SK-N-SH treated with all-trans-retinoic acid at 6 μM for 48 hours (cell line): ENCODE data around the gene DTWD2.
"Not testable (repeated sequence)": the region's sequence is repeated elsewhere in the genome, so short reads cannot be mapped to it uniquely, and the experiment has no call there.

Experiments used
- ATAC-seq: fragments of 200-7000 bp; cut with Tn5 transposase; 3 replicates; pipeline ENCODE4 v1.9.1; 2020; ENCODE audit warnings: mild to moderate bottlenecking, moderate library complexity
- ARNTL ChIP-seq: fragments of 450-650 bp; formaldehyde crosslinking; IDR thresholded peaks from 2 replicates; pipeline ENCODE4 v1.5.0; 2020; ENCODE audit warnings: low read depth, mild to moderate bottlenecking, moderate library complexity, borderline replicate concordance
- BACH2 ChIP-seq: fragments of 250-450 bp; sonication (Bioruptor Pico); IDR thresholded peaks from 2 replicates; pipeline ENCODE4 v1.9.0; 2021; ENCODE audit warnings: mild to moderate bottlenecking, borderline replicate concordance
- ISL1 ChIP-seq: fragments of 250-450 bp; sonication (Bioruptor Pico); IDR thresholded peaks from 2 replicates; pipeline ENCODE4 v2.1.2; 2022; ENCODE audit warnings: mild to moderate bottlenecking, moderate library complexity
- PPARA ChIP-seq: fragments of 250-450 bp; sonication (Bioruptor Pico); IDR thresholded peaks from 2 replicates; pipeline ENCODE4 v1.5.0; 2020; ENCODE audit warnings: mild to moderate bottlenecking, borderline replicate concordance
- RARB ChIP-seq: fragments of 250-450 bp; sonication (Bioruptor Pico); IDR thresholded peaks from 2 replicates; pipeline ENCODE4 v1.8.0; 2021; ENCODE audit warnings: mild to moderate bottlenecking, moderate library complexity
- SNAI2 ChIP-seq: fragments of 250-450 bp; sonication (Bioruptor Pico); IDR thresholded peaks from 2 replicates; pipeline ENCODE4 v1.5.0; 2020; ENCODE audit warnings: mild to moderate bottlenecking, moderate library complexity
- TOX ChIP-seq: fragments of 250-450 bp; sonication (Bioruptor Pico); IDR thresholded peaks from 2 replicates; pipeline ENCODE4 v1.8.0; 2021; ENCODE audit warnings: mild to moderate bottlenecking, moderate library complexity, borderline replicate concordance
- TSHZ2 ChIP-seq: fragments of 250-450 bp; sonication (Bioruptor Pico); IDR thresholded peaks from 2 replicates; pipeline ENCODE4 v1.5.0; 2020; ENCODE audit warnings: mild to moderate bottlenecking, moderate library complexity
- ZC3H10 ChIP-seq: fragments of 250-450 bp; sonication (Bioruptor Pico); IDR thresholded peaks from 2 replicates; pipeline ENCODE4 v1.5.1; 2021; ENCODE audit warnings: mild to moderate bottlenecking, moderate library complexity
- ZFP3 ChIP-seq: fragments of 250-450 bp; sonication (Bioruptor Pico); IDR thresholded peaks from 2 replicates; pipeline ENCODE4 v1.5.0; 2020; ENCODE audit warnings: mild to moderate bottlenecking, moderate library complexity
- ZFP30 ChIP-seq: fragments of 450-650 bp; formaldehyde crosslinking; IDR thresholded peaks from 2 replicates; pipeline ENCODE4 v1.5.0; 2022; ENCODE audit warnings: mild to moderate bottlenecking, moderate library complexity
- ZNF565 ChIP-seq: fragments of 450-650 bp; formaldehyde crosslinking; conservative IDR thresholded peaks from 2 replicates; pipeline ENCODE4 v1.5.0; 2020; ENCODE audit warnings: low read depth, mild to moderate bottlenecking, moderate library complexity
- ZNF70 ChIP-seq: fragments of 450-650 bp; formaldehyde crosslinking; IDR thresholded peaks from 2 replicates; pipeline ENCODE4 v1.5.0; 2020; ENCODE audit warnings: mild to moderate bottlenecking, moderate library complexity
- TF ChIP-seq, protein P1 (sequence below): fragments of 250-450 bp; sonication (Bioruptor Pico); IDR thresholded peaks from 2 replicates; pipeline ENCODE4 v1.5.1; 2021; ENCODE audit warnings: mild to moderate bottlenecking, moderate library complexity
- TF ChIP-seq, protein P2 (sequence below): fragments of 250-450 bp; sonication (Bioruptor Pico); IDR thresholded peaks from 2 replicates; pipeline ENCODE4 v1.8.0; 2021; ENCODE audit warnings: low read depth, mild to moderate bottlenecking, moderate library complexity, borderline replicate concordance
- TF ChIP-seq, protein P3 (sequence below): fragments of 250-450 bp; sonication (Bioruptor Pico); IDR thresholded peaks from 2 replicates; pipeline ENCODE4 v1.8.0; 2020; ENCODE audit warnings: mild to moderate bottlenecking, moderate library complexity, borderline replicate concordance

Gene DTWD2

GRCh38 chr5:118918232-118918631 lies 70.1 kb downstream of the DTWD2 start:
- ATAC-seq: no peak
- TF ChIP-seq RARB (no peak), BACH2 (CRISPR knock-in tag) (no peak), PPARA (CRISPR knock-in tag) (no peak), TOX (CRISPR knock-in tag) (no peak), ZNF70 (CRISPR knock-in tag) (no peak), SNAI2 (no peak), ISL1 (CRISPR knock-in tag) (no peak), TSHZ2 (CRISPR knock-in tag) (no peak), ZFP30 (CRISPR knock-in tag) (no peak), ZNF565 (no peak), ZC3H10 (CRISPR knock-in tag) (no peak), ZFP3 (CRISPR knock-in tag) (no peak)
- TF ChIP-seq, protein P1, sequence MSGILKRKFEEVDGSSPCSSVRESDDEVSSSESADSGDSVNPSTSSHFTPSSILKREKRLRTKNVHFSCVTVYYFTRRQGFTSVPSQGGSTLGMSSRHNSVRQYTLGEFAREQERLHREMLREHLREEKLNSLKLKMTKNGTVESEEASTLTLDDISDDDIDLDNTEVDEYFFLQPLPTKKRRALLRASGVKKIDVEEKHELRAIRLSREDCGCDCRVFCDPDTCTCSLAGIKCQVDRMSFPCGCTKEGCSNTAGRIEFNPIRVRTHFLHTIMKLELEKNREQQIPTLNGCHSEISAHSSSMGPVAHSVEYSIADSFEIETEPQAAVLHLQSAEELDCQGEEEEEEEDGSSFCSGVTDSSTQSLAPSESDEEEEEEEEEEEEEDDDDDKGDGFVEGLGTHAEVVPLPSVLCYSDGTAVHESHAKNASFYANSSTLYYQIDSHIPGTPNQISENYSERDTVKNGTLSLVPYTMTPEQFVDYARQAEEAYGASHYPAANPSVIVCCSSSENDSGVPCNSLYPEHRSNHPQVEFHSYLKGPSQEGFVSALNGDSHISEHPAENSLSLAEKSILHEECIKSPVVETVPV (CRISPR knock-in tag): no peak
- TF ChIP-seq, protein P2, sequence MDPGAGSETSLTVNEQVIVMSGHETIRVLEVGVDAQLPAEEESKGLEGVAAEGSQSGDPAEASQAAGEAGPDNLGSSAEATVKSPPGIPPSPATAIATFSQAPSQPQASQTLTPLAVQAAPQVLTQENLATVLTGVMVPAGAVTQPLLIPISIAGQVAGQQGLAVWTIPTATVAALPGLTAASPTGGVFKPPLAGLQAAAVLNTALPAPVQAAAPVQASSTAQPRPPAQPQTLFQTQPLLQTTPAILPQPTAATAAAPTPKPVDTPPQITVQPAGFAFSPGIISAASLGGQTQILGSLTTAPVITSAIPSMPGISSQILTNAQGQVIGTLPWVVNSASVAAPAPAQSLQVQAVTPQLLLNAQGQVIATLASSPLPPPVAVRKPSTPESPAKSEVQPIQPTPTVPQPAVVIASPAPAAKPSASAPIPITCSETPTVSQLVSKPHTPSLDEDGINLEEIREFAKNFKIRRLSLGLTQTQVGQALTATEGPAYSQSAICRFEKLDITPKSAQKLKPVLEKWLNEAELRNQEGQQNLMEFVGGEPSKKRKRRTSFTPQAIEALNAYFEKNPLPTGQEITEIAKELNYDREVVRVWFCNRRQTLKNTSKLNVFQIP (CRISPR knock-in tag): no peak
- TF ChIP-seq, protein P3, sequence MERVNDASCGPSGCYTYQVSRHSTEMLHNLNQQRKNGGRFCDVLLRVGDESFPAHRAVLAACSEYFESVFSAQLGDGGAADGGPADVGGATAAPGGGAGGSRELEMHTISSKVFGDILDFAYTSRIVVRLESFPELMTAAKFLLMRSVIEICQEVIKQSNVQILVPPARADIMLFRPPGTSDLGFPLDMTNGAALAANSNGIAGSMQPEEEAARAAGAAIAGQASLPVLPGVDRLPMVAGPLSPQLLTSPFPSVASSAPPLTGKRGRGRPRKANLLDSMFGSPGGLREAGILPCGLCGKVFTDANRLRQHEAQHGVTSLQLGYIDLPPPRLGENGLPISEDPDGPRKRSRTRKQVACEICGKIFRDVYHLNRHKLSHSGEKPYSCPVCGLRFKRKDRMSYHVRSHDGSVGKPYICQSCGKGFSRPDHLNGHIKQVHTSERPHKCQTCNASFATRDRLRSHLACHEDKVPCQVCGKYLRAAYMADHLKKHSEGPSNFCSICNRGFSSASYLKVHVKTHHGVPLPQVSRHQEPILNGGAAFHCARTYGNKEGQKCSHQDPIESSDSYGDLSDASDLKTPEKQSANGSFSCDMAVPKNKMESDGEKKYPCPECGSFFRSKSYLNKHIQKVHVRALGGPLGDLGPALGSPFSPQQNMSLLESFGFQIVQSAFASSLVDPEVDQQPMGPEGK: no peak
- TF ChIP-seq, all 23 proteins: peak for 0

DNA sequence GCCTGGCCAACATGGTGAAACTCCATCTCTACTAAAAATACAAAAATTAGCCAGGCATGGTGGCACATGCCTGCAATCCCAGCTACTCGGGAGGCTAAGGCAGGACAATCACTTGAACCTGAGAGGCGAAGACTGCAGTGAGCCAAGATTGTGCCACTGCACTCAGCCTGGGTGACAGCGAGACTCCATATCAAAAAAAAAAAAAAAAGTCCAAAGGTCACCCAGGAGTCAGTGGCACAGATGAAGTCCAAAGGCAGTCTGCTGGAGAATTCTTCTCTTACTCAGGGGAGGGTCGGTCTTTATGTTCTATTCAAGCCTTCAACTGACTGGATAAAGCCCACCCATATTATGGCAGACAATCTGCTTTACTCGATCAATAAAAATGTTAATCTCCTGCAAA lies 80.8 kb downstream of the DTWD2 start:
- not testable (repeated sequence) for ATAC-seq

- TF ChIP-seq ISL1 (CRISPR knock-in tag) (no peak), ARNTL (no peak)
- TF ChIP-seq, protein P2 (CRISPR knock-in tag): no peak
- TF ChIP-seq, protein P1 (CRISPR knock-in tag): no peak
- no peak for ATAC-seq
These were observed 81.4 kb downstream of the DTWD2 start for GRCh38 chr5:118906947-118907346.

DNA sequence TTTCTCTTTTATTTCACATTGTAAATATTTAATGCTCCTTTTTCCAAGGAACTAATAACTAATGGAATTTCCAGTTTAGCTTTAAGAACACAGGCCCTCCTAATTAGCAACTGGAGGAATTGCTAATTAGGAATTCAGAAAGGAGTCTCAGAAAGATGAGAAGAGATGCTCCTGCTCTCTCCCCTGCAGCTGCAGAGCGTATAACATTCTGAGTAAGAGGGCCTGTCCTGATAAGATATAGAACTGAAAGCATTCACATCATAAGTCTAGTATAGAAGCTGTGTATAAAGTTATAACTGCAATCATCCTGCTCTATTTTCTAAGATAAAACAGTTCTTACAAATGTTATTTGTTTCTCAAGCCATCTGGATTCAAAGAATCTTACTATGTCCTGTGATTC lies 83.2 kb downstream of the DTWD2 start:
- no peak for ATAC-seq
- TF ChIP-seq, protein P3: no peak
- TF ChIP-seq, protein P2 (CRISPR knock-in tag): no peak
- no peak for TF ChIP-seq ZNF70 (CRISPR knock-in tag)
- TF ChIP-seq RARB: no peak
